Measurements from ENCODE around the gene RTL9.
"Not testable (repeated sequence)": the region's sequence is repeated elsewhere in the genome, so short reads cannot be mapped to it uniquely, and the experiment has no call there.

RTL9 gene

DNA sequence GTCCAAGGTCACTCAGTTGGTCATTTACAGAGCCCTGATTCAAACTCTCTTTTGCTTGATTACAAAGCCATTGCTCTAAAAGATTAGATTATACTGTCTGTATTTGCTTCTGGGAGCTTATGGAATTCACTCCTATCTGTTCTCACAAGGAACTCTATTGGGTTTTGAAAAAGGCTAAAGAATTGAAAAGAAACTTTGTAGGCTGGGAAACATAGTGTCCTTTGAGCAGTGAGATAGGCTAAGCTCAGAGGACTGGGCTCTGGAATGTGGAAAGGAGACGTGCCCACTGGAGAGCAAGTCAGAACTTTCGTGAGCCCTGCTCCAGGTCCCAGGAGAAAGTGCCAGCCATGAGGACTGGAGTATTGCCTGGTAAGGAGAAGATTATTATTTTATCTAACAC is at the start of gene RTL9:
Gene RTL9 (plus strand): TSS at position 301 of the 400 bp plus-strand sequence. CDS start 91,770 bp downstream, outside the sequence.
- no peak for DNase-seq (ENCODE audit: low spot score)

DNA sequence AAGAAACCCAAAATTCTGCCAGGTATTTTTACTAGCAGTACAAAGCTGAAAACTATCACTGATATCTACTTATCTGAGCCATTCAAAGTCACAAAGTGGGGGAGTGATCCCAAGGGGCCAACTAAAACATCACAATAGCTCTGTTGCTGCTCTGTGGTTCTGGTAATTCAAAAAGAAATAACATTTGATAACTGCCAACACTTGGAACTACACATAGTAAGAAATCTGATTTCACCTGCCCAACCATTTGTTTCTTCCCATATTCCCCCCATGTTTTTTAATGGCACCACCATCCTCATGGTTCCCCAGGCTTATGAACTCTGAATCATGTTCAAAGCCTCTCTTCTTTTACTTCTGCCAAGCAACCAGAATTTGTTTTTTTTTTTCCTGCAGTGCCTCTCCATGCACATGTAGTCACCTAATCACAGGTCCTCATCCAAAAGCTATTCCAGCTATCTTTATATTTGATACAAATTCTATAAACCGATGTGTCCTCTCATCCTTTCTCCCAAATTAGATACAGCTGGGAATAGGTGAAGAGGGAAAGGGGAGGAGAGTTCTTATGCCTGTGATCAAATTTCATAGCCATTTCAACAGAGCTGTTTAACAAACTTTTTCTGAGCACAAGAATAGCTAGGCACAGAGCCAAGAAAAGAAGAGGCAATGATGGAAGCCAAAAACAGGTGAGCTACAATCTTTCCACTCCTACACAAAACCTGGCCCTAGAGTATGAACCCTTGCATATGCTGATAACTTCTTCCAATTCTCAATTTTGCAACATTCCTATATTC is 48.5 kb upstream of the RTL9 start:
- DNase-seq (ENCODE audit: low spot score) = no peak

DNA sequence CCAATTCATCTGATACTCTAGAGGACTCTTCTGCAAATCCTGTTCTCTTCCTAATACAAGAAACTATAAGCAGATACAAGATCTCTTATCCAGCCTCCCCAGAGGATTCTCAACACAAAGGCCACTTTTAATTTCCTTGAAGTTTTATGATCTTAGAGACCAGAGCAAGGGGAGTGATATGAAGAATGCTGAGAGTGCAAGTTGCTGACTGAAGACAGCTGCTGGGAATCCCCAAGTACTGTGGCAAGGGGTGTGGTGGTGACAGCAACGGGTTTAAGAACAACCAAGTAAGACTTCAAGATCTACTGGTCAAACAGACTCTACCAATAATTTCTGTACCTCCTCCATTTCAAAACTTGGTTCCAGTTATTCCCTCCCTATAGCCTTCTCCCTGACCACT is 47.8 kb upstream of the RTL9 start:
- DNase-seq (ENCODE audit: low spot score) = no peak

GRCh38 chrX:110311437-110312230 is 47.0 kb upstream of the RTL9 start:
- DNase-seq (ENCODE audit: low spot score) = no peak

DNA sequence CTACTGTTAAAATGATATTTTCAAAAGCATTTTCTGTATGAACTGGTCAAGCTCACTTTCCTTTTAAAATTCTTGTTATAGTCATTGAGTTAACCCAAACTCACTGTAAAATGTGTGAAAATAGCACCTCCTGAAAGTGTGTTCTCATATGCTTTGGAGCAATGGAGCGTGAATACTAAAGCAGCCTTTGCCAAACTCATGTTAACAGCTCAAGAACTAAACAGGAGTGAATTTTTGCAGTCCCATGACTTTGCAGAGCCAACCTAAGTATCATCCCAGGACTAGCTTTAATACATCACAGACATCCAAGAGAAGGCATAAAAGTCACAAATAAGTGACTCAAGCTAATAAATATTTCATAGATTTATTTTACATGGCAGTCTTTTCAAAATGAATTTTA is 43.1 kb upstream of the RTL9 start:
- DNase-seq (ENCODE audit: low spot score) = no peak

DNA sequence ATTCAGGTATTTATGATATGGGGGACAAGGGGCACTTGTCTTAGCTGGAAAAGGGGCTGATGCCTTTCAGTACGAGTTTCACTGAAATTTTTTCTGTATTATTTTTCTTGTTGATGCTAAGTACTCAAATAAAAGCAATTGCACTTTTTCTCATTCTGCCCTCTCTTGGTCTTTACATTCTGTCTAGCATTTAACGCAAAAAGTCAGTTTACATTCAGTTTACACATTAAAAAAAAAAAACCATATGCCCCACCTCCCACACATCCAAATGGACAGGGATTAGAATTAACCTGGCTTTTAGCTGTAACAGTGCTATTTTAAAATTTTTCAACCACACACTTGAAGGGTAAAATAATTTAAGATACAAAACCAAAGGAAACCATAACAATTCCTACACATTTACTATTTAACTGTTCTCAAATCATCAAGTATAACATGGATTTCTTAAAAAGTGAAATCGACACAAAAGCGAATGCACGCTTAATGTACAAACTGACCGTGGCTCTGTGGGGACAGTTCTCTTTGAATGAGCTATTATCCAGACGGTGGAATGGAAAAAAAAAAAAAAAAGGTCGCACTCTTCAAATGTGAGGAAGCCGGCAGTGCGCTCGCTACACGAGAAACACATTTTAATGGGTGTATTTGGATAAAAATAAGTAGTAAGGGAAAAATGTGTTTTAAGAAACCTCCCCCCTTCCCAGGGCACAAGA is 42.1 kb upstream of the RTL9 start:
- peak; percentile 1 for DNase-seq (ENCODE audit: low spot score)

- peak; percentile 9 for DNase-seq (ENCODE audit: low spot score)
Observed at GRCh38 chrX:110317061-110317819, 41.4 kb upstream of the RTL9 start.

DNA sequence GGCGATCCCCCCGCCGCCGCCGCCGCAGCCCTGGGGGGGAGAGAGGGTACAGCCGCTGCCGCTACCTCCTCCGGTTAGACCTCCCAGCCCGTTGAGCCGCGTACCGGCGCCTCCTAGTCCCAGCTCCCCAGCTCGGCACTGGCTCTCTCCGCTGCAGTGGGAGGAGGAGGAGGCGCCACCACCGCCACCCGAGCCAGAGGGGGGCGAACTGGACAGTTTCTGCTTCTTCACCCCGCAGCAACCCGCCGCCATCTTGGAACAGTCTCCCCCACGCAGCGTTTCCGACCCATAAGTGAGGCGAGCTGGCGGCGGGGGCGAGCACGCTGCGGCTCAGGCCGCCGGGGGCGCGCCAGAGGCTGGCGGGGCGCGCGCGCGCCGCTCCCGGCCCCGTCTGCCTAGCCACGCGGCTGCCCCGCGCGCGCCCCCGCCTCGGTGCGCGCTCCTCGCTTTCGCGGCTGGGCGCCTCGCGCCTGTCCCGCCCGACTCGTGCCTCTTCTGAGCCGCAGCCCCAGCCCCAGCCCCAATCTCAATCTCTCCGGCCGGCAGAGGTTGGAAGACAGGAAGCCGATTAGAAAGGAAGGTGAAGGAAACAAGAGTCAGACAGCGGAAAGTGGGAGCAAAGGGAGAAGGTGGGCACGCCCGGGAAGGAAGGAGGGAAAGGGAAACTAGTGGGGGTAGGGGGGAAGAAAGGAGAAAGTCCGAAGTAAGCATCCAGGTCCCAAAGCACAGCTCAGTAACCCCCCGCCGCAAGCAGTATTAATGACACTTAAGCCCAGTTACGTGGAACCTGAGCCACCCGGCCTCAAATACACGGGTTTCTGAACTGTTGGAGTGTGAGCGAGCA is 40.6 kb upstream of the RTL9 start, which contains the start of gene AMMECR1:
Gene AMMECR1 (minus strand): TSS at position 266 of the 844 bp plus-strand sequence. CDS start 14 bp downstream, at position 252.
- DNase-seq (ENCODE audit: low spot score) = peak; percentile 84

DNA sequence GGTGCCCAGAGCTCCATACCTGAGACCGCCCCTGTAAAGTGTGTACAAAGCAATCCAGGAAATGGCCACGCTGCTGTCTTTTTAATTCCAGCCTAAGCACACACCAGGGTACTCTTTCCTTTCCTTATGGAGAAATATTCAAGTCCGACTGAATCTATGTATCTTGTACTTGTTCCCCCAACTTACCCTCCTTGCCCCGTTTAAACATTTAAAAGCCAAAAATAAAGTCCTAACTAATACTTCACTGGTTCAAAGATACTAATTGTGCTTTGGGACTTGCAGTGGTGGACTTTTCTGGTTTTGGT is 40.0 kb upstream of the RTL9 start:
- no peak for DNase-seq (ENCODE audit: low spot score)

- DNase-seq (ENCODE audit: low spot score) = no peak
Observed at GRCh38 chrX:110320381-110320987, 38.2 kb upstream of the RTL9 start.

DNA sequence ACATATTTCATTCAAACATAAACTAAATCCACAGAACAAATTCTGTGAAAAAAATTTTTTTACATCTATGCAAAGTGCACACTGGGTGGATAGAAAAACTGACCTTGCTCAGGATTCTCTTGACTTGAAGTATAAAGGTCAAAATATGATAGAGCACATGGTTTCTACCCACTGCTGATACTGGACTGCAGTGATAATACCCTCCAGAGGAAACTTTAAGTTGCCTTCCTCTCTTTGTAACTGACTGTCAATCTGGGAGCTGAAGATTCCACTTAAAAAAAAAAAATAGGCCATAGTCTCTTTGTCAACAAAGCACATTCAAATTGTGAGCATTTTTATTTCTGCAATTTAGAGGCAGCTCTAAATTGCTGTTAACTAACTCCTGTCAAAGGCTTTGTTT is 37.6 kb upstream of the RTL9 start:
- DNase-seq (ENCODE audit: low spot score) = no peak

GRCh38 chrX:110321670-110322069 is 37.0 kb upstream of the RTL9 start:
- DNase-seq (ENCODE audit: low spot score) = no peak

GRCh38 chrX:110322603-110323002 is 36.0 kb upstream of the RTL9 start:
- DNase-seq (ENCODE audit: low spot score) = no peak

DNA sequence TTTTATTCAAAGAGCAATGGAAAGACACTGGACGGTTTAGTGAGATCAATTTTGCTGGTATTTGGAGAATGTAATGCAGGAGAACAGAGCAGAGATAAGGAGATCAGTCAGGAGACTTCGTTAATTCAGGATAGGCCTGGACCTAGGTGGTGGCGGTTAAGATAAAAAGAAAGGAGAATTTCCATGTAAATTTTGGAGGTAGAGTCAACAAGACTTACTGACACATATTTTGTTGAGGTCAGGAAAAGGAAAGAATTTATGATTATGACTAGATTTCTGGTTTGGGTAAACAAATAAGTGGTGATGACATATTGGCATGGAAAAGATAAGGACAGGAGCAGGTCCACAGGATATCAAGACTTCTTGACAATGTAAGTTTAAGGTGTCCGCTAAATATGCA is 31.9 kb upstream of the RTL9 start:
- DNase-seq (ENCODE audit: low spot score) = no peak

GRCh38 chrX:110327336-110327735 is 31.3 kb upstream of the RTL9 start:
- no peak for DNase-seq (ENCODE audit: low spot score)

DNA sequence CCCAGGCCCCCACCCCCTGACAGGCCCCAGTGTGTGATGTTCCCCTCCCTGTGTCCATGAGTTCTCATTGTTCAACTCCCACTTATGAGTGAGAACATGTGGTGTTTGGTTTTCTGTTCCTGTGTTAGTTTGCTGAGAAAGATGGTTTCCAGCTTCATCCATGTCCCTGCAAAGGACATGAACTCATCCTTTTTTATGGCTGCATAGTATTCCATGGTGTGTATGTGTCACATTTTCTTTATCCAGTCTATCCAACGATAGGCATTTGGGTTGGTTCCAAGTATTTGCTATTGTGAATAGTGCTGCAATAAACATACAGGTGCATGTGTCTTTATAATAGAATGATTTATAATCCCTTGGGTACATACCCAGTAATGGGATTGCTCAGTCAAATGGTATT is 30.0 kb upstream of the RTL9 start:
- not testable (repeated sequence) for DNase-seq (ENCODE audit: low spot score)

DNA sequence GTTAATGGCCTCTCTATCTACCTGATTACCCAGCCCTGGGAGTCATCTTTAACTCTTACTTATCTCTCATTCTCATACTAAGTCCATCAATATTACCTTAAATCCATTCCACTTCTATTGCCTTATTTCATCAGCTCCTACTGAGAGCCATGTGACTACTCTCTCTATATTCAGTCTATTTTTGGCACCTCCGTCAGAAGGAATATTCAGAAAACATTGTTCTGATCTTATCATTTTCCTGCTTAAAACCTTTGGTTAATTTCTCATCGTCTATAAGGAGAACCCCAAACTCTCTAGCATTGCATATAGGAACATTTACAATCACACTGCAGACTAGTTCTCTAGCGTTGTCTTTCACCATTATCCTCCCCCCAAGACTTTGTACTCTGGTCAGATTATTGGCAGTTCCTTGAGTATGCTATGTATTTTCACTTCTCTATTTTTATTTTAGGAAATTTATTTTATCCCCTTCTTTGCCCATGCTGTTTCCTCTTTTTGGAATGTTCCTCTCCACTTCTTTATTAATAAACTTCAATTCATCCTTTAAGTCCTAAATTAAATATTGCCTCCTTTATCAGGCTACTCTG is 27.1 kb upstream of the RTL9 start:
- DNase-seq (ENCODE audit: low spot score) = peak; percentile 2

GRCh38 chrX:110333458-110333857 is 25.2 kb upstream of the RTL9 start:
- DNase-seq (ENCODE audit: low spot score) = not testable (repeated sequence)

DNA sequence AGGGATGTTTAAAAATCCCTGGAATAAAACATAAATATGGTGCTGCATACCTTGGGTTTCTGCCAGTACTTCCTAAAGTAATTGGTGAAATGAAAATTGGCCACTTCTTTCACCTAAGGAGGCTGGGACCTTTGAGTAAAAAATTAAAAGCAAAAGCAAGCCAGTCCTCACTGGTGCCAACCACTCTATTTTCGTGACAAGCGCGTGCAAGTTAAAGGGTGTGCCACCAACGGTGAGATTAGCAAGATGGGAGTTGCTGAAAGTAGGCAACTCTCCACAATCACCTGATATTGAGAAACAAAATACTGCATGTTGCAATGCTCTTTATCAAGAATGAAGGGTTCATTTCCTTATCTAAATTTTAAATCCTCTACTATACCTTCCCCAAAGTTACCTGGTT is 19.7 kb upstream of the RTL9 start:
- no peak for DNase-seq (ENCODE audit: low spot score)
